HepG2 (cell line): ENCODE results near the gene IRAK2. TPM values are rescaled to one million over a fixed set of nuclear protein-coding genes. Genes with fewer than 3 reads are reported as not detected.

Experiments used
- ATAC-seq: fragments of 200-7000 bp; cut with Tn5 transposase; 3 replicates; pipeline ENCODE4 v1.9.1; 2020; ENCODE audit warnings: mild to moderate bottlenecking, moderate library complexity
- BruUV-seq: library from RNA; stranded (reverse); fragments of 400-500 nt; replicated peaks from 2 replicates; lab custom pipeline; 2021; lab: Mats Ljungman, UMichigan
- CTCF ChIA-PET: fragments of 300-600 bp; formaldehyde crosslinking; extraction: SDS; loops from one replicate; lab custom pipeline; 2021; ENCODE audit warnings: low total read pairs, inconsistent platforms, low intra/inter-chr PET ratio; lab: Yijun Ruan, JAX
- POLR2A ChIA-PET: fragments of 350-600 bp; sonication (Branson Sonifier 250); formaldehyde crosslinking; loops from one replicate; lab custom pipeline; 2020; ENCODE audit warnings: antibody characterized with exemption, inconsistent platforms; lab: Yijun Ruan, JAX
- DNase-seq: peaks from one replicate; pipeline ENCODE4 v3.0.0-alpha.2; 2015; ENCODE audit warnings: low spot score
- FAIRE-seq: peaks from 3 replicates; lab custom pipeline; 2011; peaks lifted over from hg19 to GRCh38; lab: Jason Lieb, UNC
- H2AFZ ChIP-seq: one replicate; pipeline ENCODE4 v1.6.1; 2011; ENCODE audit warnings: low read length, inconsistent platforms
- H3K27ac ChIP-seq: fragments of 300-600 bp; 3 replicates; pipeline ENCODE4 v1.8.0; 2011; ENCODE audit warnings: mixed run types, mild to moderate bottlenecking, mixed read lengths, low read length, inconsistent platforms; ENCODE audit not compliant: insufficient read depth; ENCODE audit errors: extremely low read length
- H3K27me3 ChIP-seq, 2 experiments: fragments of 200-600 bp in 1 of 2; 2 replicates in 1 of 2; 3 replicates in 1 of 2; pipeline versions ENCODE4 v1.6.0 to v1.8.0; 2011; ENCODE audit warnings: low read length in 2 of 2, mild to moderate bottlenecking in 2 of 2, moderate library complexity in 2 of 2, inconsistent platforms in 1 of 2; ENCODE audit not compliant: insufficient read depth in 2 of 2, control insufficient read depth in 1 of 2
- H3K36me3 ChIP-seq, 2 experiments: fragments of 200-600 bp in 1 of 2; replicated peaks in 1 of 2; 2 replicates in 1 of 2; 3 replicates in 1 of 2; pipeline versions ENCODE4 v1.5.1 to v1.8.0; 2011; ENCODE audit warnings: low read length in 2 of 2, inconsistent platforms in 1 of 2; ENCODE audit not compliant: insufficient read depth in 2 of 2, control insufficient read depth in 1 of 2
- H3K4me1 ChIP-seq: 2 replicates; pipeline ENCODE4 v1.5.1; 2012; ENCODE audit warnings: low read length, inconsistent platforms; ENCODE audit not compliant: insufficient read depth
- H3K4me2 ChIP-seq: 2 replicates; pipeline ENCODE4 v1.6.0; 2011; ENCODE audit warnings: low read depth, low read length, inconsistent platforms
- H3K4me3 ChIP-seq, 3 experiments: fragments of 200-600 bp in 1 of 3; sonication (generic), shearing (Covaris generic) in 1 of 3; replicated peaks in 1 of 3; 2 replicates each; pipeline ENCODE4 v1.5.1; 2011 to 2016; ENCODE audit warnings: low read length in 3 of 3, inconsistent platforms in 2 of 3, low read depth in 2 of 3, mild to moderate bottlenecking in 2 of 3, control low read depth in 1 of 3, mixed read lengths in 1 of 3; ENCODE audit not compliant: insufficient read depth in 1 of 3
- H3K79me2 ChIP-seq: one replicate; pipeline ENCODE4 v1.6.1; 2011; ENCODE audit warnings: low read length, inconsistent platforms; ENCODE audit not compliant: insufficient read depth
- H3K9ac ChIP-seq: 2 replicates; pipeline ENCODE4 v1.6.0; 2011; ENCODE audit warnings: mild to moderate bottlenecking, low read depth, low read length, inconsistent platforms; ENCODE audit not compliant: insufficient read depth
- H3K9me3 ChIP-seq: 2 replicates; pipeline ENCODE4 v1.5.1; 2012; ENCODE audit warnings: mild to moderate bottlenecking, low read length
- H4K20me1 ChIP-seq: 2 replicates; pipeline ENCODE4 v1.6.0; 2011; ENCODE audit warnings: inconsistent platforms, mild to moderate bottlenecking, low read length, moderate library complexity; ENCODE audit not compliant: insufficient read depth
- AHR ChIP-seq: IDR thresholded peaks from 2 replicates; pipeline ENCODE4 v1.6.1; 2018; ENCODE audit warnings: missing genetic modification reagents, missing compliant biosample characterization
- GATA4 ChIP-seq: sonication (generic); IDR thresholded peaks from 2 replicates; pipeline ENCODE4 v1.6.1; 2016; ENCODE audit warnings: antibody characterized with exemption, low read depth, borderline replicate concordance
- MXI1 ChIP-seq: IDR thresholded peaks from 3 replicates; pipeline ENCODE4 v1.6.1; 2012; ENCODE audit warnings: low read depth, low read length, inconsistent platforms, borderline replicate concordance
- MYNN ChIP-seq: sonication (generic); formaldehyde crosslinking; IDR thresholded peaks from 2 replicates; pipeline ENCODE4 v1.4.0; 2020; ENCODE audit warnings: mild to moderate bottlenecking, low read depth, missing genetic modification reagents
- NCOA5 ChIP-seq: sonication (generic); formaldehyde crosslinking; IDR thresholded peaks from 2 replicates; pipeline ENCODE4 v1.4.0; 2020; ENCODE audit warnings: missing genetic modification reagents
- ZNF263 ChIP-seq: sonication (generic); formaldehyde crosslinking; IDR thresholded peaks from 2 replicates; pipeline ENCODE4 v1.4.0; 2020; ENCODE audit warnings: missing genetic modification reagents
- ZNF605 ChIP-seq: sonication (generic); formaldehyde crosslinking; IDR thresholded peaks from 2 replicates; pipeline ENCODE4 v1.8.0; 2022; ENCODE audit warnings: mild to moderate bottlenecking, missing genetic modification reagents
- ZSCAN22 ChIP-seq: sonication (generic); formaldehyde crosslinking; IDR thresholded peaks from 2 replicates; pipeline ENCODE4 v1.4.0; 2020; ENCODE audit warnings: mild to moderate bottlenecking, missing genetic modification reagents
- WGBS: methylation state at CpG from one replicate; pipeline ENCODE4 v1.1.6; 2017; ENCODE audit warnings: low lambda C conversion rate; 5-methylcytosine and 5-hydroxymethylcytosine counted together
- in situ Hi-C: cut with HindIII; loops from 2 replicates; pipeline ENCODE4 v1.10.0; 2017; ENCODE audit warnings: low pct_unique_long_range_greater_than_20kb; ENCODE audit not compliant: extremely low pct_ligation_motif_present
- intact Hi-C: fragments of 100-400 bp; cut with micrococcal nuclease; formaldehyde crosslinking; loops from one replicate; pipeline ENCODE4 v1.10.0; 2022; ENCODE audit not compliant: unreplicated experiment
- polyA plus RNA-seq, 8 experiments: library from polyadenylated mRNA; depleted of rRNA in 3 of 8; stranded (reverse) in 7 of 8; unstranded in 1 of 8; fragments of >200 nt; fragmentation: Illumina TruSeq in 4 of 8; extraction: Trizol in 4 of 8; gene quantifications; 2 replicates each; pipeline versions ENCODE4 v1.2.1 to v1.2.3, GENCODE V29; 2011 to 2016; ENCODE audit warnings: low read depth in 4 of 8, missing spikeins in 1 of 8, mixed read lengths in 1 of 8; ENCODE audit not compliant: insufficient read depth in 1 of 8
- total RNA-seq, 5 experiments: library from RNA; depleted of rRNA; stranded (reverse); fragments of >200 nt; fragmentation: Illumina TruSeq; extraction: Trizol; gene quantifications; 2 replicates each; pipeline ENCODE4 v1.2.3, GENCODE V29; 2016; ENCODE audit warnings: low read depth in 1 of 5

The IRAK2 gene
- total and polyA plus RNA-seq, 2 of the 13 experiments (the other 11 are each of a cell fraction or from before 2014, with no cell fraction given): 13.1 to 23.3 TPM

GRCh38 chr3:10180289-10180688 is 15.6 kb downstream of the IRAK2 start (continued):
- TF ChIP-seq GATA4: no peak
- TF ChIP-seq MYNN (CRISPR knock-in tag): no peak

- Histone ChIP-seq H3K27ac (no peak overlapping the region), H3K4me2 (no peak overlapping the region), H2AFZ (no peak overlapping the region), H4K20me1 (no peaks in the 10 kb centered on the region), H3K4me1 (no peaks in the 10 kb centered on the region), H3K9ac (no peak overlapping the region), H3K79me2 (peaks cover 1% of the 10 kb centered on the region), H3K27me3 (no peaks in the 10 kb centered on the region), H3K9me3 (no peaks in the 10 kb centered on the region), H3K36me3 (peaks cover 21 to 53% of the 10 kb centered on the region in 2 experiments; a peak in 4 of 5 replicates), H3K4me3 (no peak overlapping the region)
- ChIA-PET POLR2A (interaction anchor here (0.8 kb wide), 1 partner anchor 14 kb away, joined by 3 read pairs; no protein-coding TSS in a partner anchor), CTCF (no interaction called here)
- DNase-seq: no peak
- 86% methylated on average over 8 of the region's 10 CpGs for WGBS
- intact Hi-C loops: no loop called here
- FAIRE-seq: no peak
- BruUV-seq: no TSS peak
- TF ChIP-seq MXI1 (no peak), NCOA5 (no peak), GATA4 (no peak), ZNF263 (CRISPR knock-in tag) (peak; percentile 73; the same call in 1 of the 2 replicates), ZSCAN22 (no peak)
- peak; percentile 41; the same call in 1 of the 3 replicates for ATAC-seq
- in situ Hi-C loops: no loop called here
These were observed 16.1 kb downstream of the IRAK2 start for GRCh38 chr3:10180738-10181295.

DNA sequence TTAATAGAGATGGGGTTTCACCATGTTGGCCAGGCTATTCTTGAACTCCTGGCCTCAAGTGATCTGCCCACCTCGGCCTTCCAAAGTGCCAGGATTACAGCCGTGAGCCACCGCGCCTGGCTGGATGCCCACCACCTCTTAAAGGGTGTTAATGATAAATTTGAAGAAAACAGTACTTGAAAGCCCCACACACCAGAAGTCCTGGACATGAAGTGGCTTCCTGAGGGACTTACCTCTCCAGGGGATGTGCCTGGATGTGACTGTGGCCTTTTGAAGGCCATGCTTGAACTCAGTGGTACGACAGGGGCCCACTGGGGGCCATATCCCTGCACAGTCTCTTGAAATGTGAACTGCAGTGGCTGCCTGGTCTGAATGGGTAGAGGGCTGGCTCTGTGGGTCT is 18.2 kb downstream of the IRAK2 start:
- in situ Hi-C loops: no loop called here
- DNase-seq: no peak
- no peaks in the 10 kb centered on the region for H4K20me1 ChIP-seq
- peaks cover 19 to 59% of the 10 kb centered on the region in 2 experiments; a peak in 4 of 5 replicates for H3K36me3 ChIP-seq
- H3K4me3 ChIP-seq: no peak overlapping the region
- no TSS peak for BruUV-seq
- H3K27me3 ChIP-seq: no peaks in the 10 kb centered on the region
- FAIRE-seq: no peak
- ATAC-seq: no peak
- TF ChIP-seq AHR: no peak
- TF ChIP-seq ZNF605 (CRISPR knock-in tag): no peak
- CTCF ChIA-PET: no interaction called here
- WGBS: 98% methylated on average over 5 of the region's 5 CpGs
- H3K9ac ChIP-seq: no peak overlapping the region
- POLR2A ChIA-PET: interaction anchor here (0.6 kb wide), 1 partner anchor 9 kb away, joined by 3 read pairs; no protein-coding TSS in a partner anchor
- H3K9me3 ChIP-seq: no peaks in the 10 kb centered on the region
- no peaks in the 10 kb centered on the region for H3K4me1 ChIP-seq
- intact Hi-C loops: no loop called here
- no peak overlapping the region for H2AFZ ChIP-seq
- no peak overlapping the region for H3K27ac ChIP-seq
- H3K4me2 ChIP-seq: no peak overlapping the region
- H3K79me2 ChIP-seq: no peaks in the 10 kb centered on the region
